T-helper 1 cell treated with Interleukin-12 subunit alpha and Interleukin-12 subunit beta and Interleukin-4 antibody, amounts not matched to agents 30 ng/mL and 1 ng/mL, for 36 hours (primary cell): Measurements from ENCODE around the gene FMN1. TPM values are rescaled to one million over a fixed set of nuclear protein-coding genes. Genes with fewer than 3 reads are reported as not detected.

ENCODE experiments used
- intact Hi-C: fragments of 100-400 bp; cut with micrococcal nuclease; formaldehyde crosslinking; loops from one replicate; pipeline ENCODE4 v1.15.1; 2024
- total RNA-seq: library from RNA; stranded (reverse); gene quantifications from 2 replicates; pipeline ENCODE4 v1.2.3, GENCODE V29; 2022

FMN1 gene, protein sequence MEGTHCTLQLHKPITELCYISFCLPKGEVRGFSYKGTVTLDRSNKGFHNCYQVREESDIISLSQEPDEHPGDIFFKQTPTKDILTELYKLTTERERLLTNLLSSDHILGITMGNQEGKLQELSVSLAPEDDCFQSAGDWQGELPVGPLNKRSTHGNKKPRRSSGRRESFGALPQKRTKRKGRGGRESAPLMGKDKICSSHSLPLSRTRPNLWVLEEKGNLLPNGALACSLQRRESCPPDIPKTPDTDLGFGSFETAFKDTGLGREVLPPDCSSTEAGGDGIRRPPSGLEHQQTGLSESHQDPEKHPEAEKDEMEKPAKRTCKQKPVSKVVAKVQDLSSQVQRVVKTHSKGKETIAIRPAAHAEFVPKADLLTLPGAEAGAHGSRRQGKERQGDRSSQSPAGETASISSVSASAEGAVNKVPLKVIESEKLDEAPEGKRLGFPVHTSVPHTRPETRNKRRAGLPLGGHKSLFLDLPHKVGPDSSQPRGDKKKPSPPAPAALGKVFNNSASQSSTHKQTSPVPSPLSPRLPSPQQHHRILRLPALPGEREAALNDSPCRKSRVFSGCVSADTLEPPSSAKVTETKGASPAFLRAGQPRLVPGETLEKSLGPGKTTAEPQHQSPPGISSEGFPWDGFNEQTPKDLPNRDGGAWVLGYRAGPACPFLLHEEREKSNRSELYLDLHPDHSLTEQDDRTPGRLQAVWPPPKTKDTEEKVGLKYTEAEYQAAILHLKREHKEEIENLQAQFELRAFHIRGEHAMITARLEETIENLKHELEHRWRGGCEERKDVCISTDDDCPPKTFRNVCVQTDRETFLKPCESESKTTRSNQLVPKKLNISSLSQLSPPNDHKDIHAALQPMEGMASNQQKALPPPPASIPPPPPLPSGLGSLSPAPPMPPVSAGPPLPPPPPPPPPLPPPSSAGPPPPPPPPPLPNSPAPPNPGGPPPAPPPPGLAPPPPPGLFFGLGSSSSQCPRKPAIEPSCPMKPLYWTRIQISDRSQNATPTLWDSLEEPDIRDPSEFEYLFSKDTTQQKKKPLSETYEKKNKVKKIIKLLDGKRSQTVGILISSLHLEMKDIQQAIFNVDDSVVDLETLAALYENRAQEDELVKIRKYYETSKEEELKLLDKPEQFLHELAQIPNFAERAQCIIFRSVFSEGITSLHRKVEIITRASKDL (N-terminal part only)
- total RNA-seq = 0.05 TPM in 1 of 2 replicates, not detected in the other

DNA sequence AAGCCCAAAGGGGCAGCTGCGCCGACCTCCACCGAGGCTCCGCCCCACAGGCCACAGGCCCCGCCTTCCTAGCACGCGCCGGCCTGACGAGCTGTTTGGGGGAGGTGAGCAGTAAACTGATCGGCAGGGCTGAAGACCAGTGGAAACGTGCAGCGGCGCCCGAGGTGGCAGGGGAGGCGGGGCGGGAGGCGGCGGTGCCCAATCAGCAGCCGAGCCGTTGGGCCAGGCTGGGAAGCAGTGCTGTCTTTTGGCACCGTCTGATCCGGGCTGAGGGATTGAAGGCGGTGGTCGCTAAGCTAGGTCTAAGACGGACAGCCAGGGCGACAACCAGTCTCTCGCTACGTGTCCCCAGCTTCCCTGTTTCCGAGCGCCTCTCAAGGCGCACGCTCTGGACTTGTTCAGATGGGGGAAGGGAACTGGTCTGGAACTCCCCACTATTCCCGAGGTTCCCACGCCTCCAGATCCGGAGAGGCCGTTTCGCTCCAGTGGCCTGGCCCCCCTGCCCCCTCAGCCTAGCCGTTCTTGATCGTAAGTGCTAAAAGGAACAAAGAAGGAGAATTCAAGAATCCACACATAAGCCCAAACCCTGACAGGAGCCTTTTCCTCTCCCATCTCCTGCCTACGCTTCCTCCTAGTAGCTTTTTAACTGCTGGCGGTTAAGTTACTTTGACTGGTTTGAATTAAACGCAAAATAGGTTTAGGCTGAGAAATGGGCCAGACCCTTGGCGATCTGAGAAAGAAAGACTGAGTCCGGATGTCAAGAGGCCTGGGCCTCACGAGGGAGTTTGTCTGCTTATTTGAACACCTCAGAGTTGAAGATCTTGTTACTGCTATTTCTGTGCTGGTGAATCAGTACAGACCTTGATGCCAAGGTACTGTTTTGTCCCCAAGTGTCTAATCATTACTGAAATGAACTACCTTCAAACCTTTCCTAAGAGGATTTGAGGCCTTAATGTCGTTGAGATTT is at the start of gene FMN1:
TSS of gene FMN1 (minus strand) at position 11 of the 967 bp plus-strand sequence. CDS start 39,800 bp downstream, outside the sequence.
- intact Hi-C loops = loop anchor here (1.0 to 2.0 kb wide), 2 partner anchors 7 to 844 kb away; partner anchors contain the start of gene AVEN

GRCh38 chr15:33243869-33244268 is 49.4 kb upstream of the FMN1 start:
- intact Hi-C loops = no loop called here

DNA sequence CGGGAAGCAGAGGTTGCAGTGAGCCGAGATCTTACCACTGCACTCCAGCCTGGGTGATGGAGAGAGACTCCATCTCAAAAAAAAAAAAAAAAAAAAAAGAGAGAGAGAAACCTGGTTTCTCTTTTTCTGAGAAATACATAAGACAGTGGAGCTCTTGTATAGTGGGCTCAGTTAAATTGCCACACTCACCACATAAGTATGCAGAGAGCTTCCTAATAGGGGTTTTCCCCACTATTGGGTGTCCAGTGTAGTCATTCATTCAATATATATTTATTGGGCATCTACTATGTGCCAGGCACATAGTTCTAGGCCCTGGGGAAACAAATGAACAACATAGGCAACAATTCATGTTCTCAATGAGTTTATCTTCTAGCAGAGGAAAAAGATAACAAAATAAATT is 48.9 kb upstream of the FMN1 start:
- intact Hi-C loops = no loop called here

DNA sequence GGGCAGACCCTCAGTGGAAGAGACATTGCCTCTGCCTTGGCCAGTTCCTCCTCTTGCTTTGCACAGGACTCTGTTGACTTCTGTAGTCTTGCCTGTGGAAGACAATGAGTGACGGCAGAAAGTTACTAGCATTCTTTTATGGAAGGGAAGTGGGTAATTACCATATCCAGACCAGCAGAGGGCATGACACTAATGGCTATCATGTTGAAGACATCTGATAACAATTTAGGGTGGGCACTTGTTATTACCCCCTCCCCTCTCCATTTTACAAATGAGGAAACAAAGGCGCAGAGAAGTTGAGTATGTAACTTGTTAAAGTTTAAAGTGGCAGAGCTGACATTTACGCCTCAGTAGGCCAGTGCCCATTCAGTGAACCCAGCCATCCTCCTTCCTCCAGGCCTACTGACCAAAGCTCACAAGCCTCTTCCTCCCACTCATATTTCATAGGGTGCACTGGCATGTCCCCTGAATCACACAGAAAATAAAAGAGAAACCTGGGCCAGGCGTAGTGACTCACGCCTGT is 48.2 kb upstream of the FMN1 start:
- intact Hi-C loops = no loop called here

- intact Hi-C loops = no loop called here
Measured at GRCh38 chr15:33242165-33242564, 47.7 kb upstream of the FMN1 start.

GRCh38 chr15:33236841-33237509 is 42.5 kb upstream of the FMN1 start:
- intact Hi-C loops = no loop called here

- intact Hi-C loops = no loop called here
Measured at GRCh38 chr15:33234020-33234461, 39.5 kb upstream of the FMN1 start.

GRCh38 chr15:33226559-33227181 is 32.2 kb upstream of the FMN1 start:
- intact Hi-C loops = loop anchor here (2.0 kb wide), 2 partner anchors 24 to 140 kb away; no protein-coding TSS in a partner anchor

DNA sequence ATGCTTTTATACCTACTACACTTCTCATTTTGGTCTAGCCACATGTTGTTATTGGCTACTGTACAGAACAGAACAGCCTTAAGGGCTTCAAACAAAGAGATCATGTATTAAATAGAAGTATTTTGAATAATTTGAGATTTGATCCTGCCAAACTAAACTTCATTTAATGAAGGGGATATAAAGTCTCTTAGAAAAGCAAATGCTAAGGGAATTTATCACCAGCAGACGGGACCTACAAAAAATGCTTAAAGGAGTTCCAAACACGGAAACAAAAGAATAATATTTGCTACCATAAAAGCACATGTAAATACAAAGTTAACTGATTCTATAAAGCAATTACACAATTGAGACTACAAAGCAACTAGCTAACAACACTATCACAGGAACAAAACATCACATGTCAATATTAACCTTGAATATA is 23.6 kb upstream of the FMN1 start:
- intact Hi-C loops = no loop called here

- intact Hi-C loops = loop anchor here (1.0 kb wide), 1 partner anchor 14 kb away; no protein-coding TSS in a partner anchor
Measured at GRCh38 chr15:33215941-33216872, 21.7 kb upstream of the FMN1 start.

- intact Hi-C loops = no loop called here
Measured at GRCh38 chr15:33211176-33211808, 16.8 kb upstream of the FMN1 start.

DNA sequence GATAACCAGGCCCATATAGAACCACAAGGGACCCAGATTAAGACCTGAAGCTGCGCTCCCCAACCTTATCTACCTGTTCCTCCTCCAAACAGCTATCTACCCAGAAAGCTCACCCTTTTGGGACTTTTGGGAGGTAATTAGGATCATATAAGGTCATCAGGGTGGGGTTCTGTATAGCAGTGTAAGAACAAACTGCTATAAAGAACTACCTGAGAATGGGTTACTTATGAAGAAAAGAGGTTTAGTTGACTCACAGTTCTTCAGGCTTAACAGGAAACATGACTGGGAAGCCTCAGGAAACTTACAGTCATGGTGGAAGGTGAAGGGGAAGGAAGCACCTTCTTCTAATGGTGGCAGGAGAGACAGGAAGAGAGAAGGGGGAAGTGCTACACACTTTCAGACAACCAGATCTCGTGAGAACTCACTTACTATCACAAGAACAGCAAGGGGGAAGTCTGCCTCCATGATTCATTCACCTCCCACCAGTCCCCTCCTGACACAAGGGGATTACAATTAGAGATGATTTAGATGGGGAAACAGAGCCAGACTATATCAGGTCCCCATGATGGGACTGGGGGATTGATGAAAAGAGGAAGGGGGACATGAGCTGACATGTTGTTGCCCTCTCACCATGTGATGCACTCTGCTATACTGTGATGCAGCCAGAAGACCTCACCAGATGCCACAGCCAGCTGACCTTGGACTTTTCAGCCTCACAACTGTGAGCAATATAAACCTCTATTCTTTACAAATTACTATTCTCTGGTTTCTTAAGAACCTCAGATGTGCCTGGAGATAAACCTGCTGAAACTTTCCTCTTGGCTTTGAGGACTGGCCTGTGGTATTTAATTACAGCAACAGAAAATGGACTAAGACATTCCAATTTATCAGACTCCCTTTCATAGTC is 15.3 kb upstream of the FMN1 start:
- intact Hi-C loops = no loop called here

DNA sequence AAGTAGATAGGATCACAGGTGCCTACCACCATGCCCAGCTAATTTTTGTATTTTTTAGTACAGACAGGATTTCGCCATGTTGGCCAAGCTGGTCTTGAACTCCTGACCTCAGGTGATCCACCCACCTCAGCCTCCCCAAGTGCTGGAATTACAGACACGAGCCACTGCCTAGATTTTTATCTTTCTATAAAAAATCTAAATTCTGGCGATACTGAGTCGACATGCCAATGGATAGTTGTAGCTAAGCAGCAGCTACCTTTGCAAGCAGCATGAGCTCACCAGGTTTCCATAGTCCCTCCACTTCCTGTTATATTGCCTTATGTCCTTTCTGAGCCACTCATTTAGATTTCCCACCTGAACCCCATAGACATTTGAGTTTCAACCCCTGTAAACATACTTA is 13.1 kb upstream of the FMN1 start:
- intact Hi-C loops = no loop called here

DNA sequence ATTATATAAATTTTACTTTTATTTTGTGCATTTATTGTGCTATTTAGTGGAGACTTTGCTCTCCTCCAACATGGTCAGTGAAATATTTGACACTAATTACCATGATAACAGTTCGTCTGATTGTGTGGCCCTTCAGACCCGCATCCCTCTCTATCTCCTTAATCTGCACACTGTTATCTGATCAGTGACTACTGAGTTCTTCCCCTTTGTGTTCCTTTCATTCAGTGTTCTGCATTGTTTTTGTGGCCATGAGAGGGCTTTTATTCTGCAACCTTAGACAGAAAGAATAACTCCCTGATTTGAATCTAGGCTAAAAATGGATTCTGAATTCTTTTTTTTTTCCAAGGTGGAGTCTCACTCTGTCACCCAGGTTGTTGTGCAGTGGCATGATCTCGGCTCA is 11.9 kb upstream of the FMN1 start:
- intact Hi-C loops = no loop called here

DNA sequence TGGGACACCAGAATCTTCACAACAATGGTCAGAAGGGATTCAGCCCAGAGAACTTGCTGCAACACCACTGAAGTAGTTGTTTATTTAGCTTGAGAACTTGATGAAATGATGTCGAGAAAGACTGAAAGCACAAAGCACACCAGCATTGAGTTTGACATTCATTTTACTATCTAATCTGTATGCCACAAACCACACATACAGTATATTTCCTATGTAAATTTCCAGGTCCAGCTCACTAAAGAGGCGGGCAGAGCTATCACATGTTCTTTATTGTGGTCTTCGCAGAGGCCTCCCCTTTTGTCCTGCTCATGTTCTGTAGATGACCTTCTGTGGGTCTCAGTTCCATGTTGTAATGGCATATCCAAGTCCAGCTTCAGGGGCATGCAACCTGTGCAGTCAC is 10.4 kb upstream of the FMN1 start:
- intact Hi-C loops = loop anchor here (5.0 kb wide), 1 partner anchor 1377 kb away; the partner anchor contains the start of gene GOLGA8B

- intact Hi-C loops = loop anchor here (5.0 kb wide), 1 partner anchor 1378 kb away; the partner anchor contains the start of gene GOLGA8B
Measured at GRCh38 chr15:33204087-33204486, 9.6 kb upstream of the FMN1 start.
